Cardiac muscle cell (in vitro differentiated cells and primary cell): ENCODE data around the gene FBXL22. TPM values are rescaled to one million over a fixed set of nuclear protein-coding genes. Genes with fewer than 3 reads are reported as not detected.

Experiments
- DNase-seq, 2 donors: peaks; one replicate each; pipeline versions ENCODE4 v3.0.0 to v3.0.0-alpha.2; 2010 to 2017; ENCODE audit warnings: low read depth in 1 of 2, low spot score in 1 of 2
- H3K27ac ChIP-seq: fragments of 200-600 bp; sonication (generic); 2 replicates; pipeline ENCODE4 v1.5.1; 2016
- H3K27me3 ChIP-seq: fragments of 200-600 bp; sonication (generic); 2 replicates; pipeline ENCODE4 v1.6.0; 2016; ENCODE audit warnings: control low read depth
- H3K36me3 ChIP-seq: fragments of 200-600 bp; sonication (generic); 2 replicates; pipeline ENCODE4 v1.5.1; 2016; ENCODE audit warnings: control low read depth
- H3K4me1 ChIP-seq: fragments of 200-600 bp; sonication (generic); 2 replicates; pipeline ENCODE4 v1.8.1; 2017; ENCODE audit warnings: low read depth, mild to moderate bottlenecking, mixed run types
- H3K4me3 ChIP-seq: fragments of 200-600 bp; sonication (generic); 2 replicates; pipeline ENCODE4 v1.5.1; 2016; ENCODE audit warnings: mild to moderate bottlenecking
- H3K9me3 ChIP-seq: fragments of 200-600 bp; sonication (generic); 2 replicates; pipeline ENCODE4 v1.5.1; 2017; ENCODE audit warnings: low read depth, mild to moderate bottlenecking, control low read depth
- CTCF ChIP-seq: IDR thresholded peaks from 2 replicates; pipeline ENCODE4 v1.5.1; 2012; ENCODE audit warnings: low read depth, mild to moderate bottlenecking, low read length
- polyA plus RNA-seq: library from polyadenylated mRNA; unstranded; fragments of >200 nt; fragmentation: Nextera tagmentation; extraction: Ambion mirVana; gene quantifications from 2 replicates; pipeline ENCODE4 v1.2.1, GENCODE V29; 2016
- total RNA-seq: library from RNA; depleted of rRNA; stranded (reverse); fragments of >200 nt; gene quantifications from 2 replicates; pipeline ENCODE4 v1.2.3, GENCODE V29; 2016

FBXL22 gene
- total RNA-seq (14.4 and 20.5 TPM in 2 replicates), polyA plus RNA-seq (19.0 and 26.5 TPM in 2 replicates)

GRCh38 chr15:63597038-63597790 is at the start of gene FBXL22:
FBXL22 (plus strand) TSS chr15:63597387; CDS start chr15:63597393, 6 bp downstream.
- Histone ChIP-seq H3K27ac (peak within 1 kb of the TSS; percentile 90), H3K9me3 (no peaks in the 10 kb centered on the region), H3K4me1 (peaks cover 57% of the 10 kb centered on the region), H3K27me3 (peaks cover 8% of the 10 kb centered on the region), H3K36me3 (no peaks in the 10 kb centered on the region), H3K4me3 (no peak within 1 kb of the TSS)
- DNase-seq = peak; percentile 36 to 75
- no peak for TF ChIP-seq CTCF

- peak in 1 of 2 donors; percentile 68 for DNase-seq
These were observed 45.8 kb upstream of the FBXL22 start for GRCh38 chr15:63551400-63551799.

GRCh38 chr15:63553388-63553791 is 43.8 kb upstream of the FBXL22 start:
- Histone ChIP-seq H3K36me3 (no peaks in the 10 kb centered on the region), H3K4me3 (no peak overlapping the region), H3K27me3 (no peaks in the 10 kb centered on the region), H3K9me3 (no peaks in the 10 kb centered on the region), H3K4me1 (peaks cover 26% of the 10 kb centered on the region), H3K27ac (peak overlapping the region; percentile 83)
- no peak for TF ChIP-seq CTCF
- DNase-seq = peak; percentile 63 to 98

More at GRCh38 chr15:63551400-63551799, 45.8 kb upstream of the FBXL22 start:
- H3K27ac ChIP-seq = no peak overlapping the region
- H3K4me1 ChIP-seq = peaks cover 23% of the 10 kb centered on the region
- H3K27me3 ChIP-seq = no peaks in the 10 kb centered on the region
- no peak for TF ChIP-seq CTCF
- H3K36me3 ChIP-seq = no peaks in the 10 kb centered on the region
- H3K9me3 ChIP-seq = no peaks in the 10 kb centered on the region
- H3K4me3 ChIP-seq = no peak overlapping the region

GRCh38 chr15:63554337-63554927 is 42.8 kb upstream of the FBXL22 start:
- H3K4me3 ChIP-seq = no peak overlapping the region
- TF ChIP-seq CTCF = no peak
- H3K27ac ChIP-seq = no peak overlapping the region
- no peaks in the 10 kb centered on the region for H3K9me3 ChIP-seq
- H3K27me3 ChIP-seq = no peaks in the 10 kb centered on the region
- H3K4me1 ChIP-seq = peaks cover 26% of the 10 kb centered on the region
- no peak for DNase-seq
- no peaks in the 10 kb centered on the region for H3K36me3 ChIP-seq

GRCh38 chr15:63555507-63555906 is 41.7 kb upstream of the FBXL22 start:
- Histone ChIP-seq H3K4me1 (peaks cover 26% of the 10 kb centered on the region), H3K27ac (no peak overlapping the region), H3K4me3 (no peak overlapping the region), H3K27me3 (no peaks in the 10 kb centered on the region), H3K9me3 (no peaks in the 10 kb centered on the region), H3K36me3 (no peaks in the 10 kb centered on the region)
- TF ChIP-seq CTCF = no peak
- no peak for DNase-seq
